Adipocyte (in vitro differentiated cells): ENCODE measurements around the gene NCOA1.

Experiments
- DNase-seq: peaks from one replicate; pipeline ENCODE4 v3.0.0-alpha.2; 2015; ENCODE audit warnings: low read depth
- H3K27me3 ChIP-seq: replicated peaks from 2 replicates; pipeline ENCODE4 v1.7.0; 2013; ENCODE audit warnings: mild to moderate bottlenecking, low read length, moderate library complexity; ENCODE audit not compliant: control insufficient read depth, insufficient read depth
- H3K36me3 ChIP-seq: 2 replicates; pipeline ENCODE4 v1.7.0; 2013; ENCODE audit warnings: low read length, mild to moderate bottlenecking, moderate library complexity; ENCODE audit not compliant: control insufficient read depth, insufficient read depth, severe bottlenecking
- H3K4me1 ChIP-seq: 2 replicates; pipeline ENCODE4 v1.7.0; 2013; ENCODE audit warnings: mild to moderate bottlenecking, low read length, moderate library complexity; ENCODE audit not compliant: control insufficient read depth, insufficient read depth
- H3K4me3 ChIP-seq: 2 replicates; pipeline ENCODE4 v1.7.0; 2013; ENCODE audit warnings: mild to moderate bottlenecking, low read length, moderate library complexity
- H3K9ac ChIP-seq: 2 replicates; pipeline ENCODE4 v1.7.0; 2013; ENCODE audit warnings: mild to moderate bottlenecking, low read length, moderate library complexity
- H3K9me3 ChIP-seq: 2 replicates; pipeline ENCODE4 v1.7.0; 2013; ENCODE audit warnings: mild to moderate bottlenecking, low read length, moderate library complexity; ENCODE audit not compliant: control insufficient read depth

Gene NCOA1

DNA sequence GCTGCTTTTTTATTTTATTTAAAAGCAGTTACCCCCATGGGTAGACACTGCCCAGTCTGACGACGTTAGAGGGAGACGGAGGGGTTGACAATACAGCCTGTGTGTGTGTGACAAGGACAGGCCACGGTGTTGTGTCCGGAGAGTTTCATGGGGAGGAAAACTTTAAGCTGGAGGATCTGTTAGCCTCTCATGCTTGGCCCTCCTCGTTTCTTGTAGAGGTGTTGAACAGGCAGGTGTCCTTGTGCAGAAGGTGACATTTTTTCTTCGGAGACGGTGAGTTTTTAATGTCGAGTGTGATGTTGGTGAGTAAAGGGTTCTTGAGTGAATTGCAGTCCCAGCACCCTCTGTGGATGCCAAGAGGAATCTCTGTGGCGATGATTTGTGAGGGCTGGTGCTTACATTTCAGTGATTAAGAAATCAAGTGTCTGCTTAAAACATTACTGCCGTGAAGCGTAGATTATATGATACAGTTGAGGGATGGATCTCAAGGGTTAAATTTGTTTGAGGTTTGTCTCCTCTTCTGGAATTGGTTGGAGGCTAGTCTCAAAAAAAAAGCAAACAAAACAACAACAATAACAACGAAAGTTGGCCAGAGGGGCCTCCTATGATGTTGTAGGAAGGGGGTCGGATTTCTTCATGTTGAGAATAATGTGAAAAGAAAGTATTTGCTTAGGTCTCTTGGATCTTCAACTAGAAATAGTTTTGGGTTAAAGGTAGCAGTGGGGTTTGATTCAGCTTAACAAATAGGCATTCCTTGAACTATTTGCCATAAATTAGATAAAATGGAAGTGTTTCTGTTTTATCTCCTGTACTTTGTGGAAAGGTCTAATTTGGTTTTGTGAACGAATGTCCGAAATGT is 1.6 kb downstream of the NCOA1 start:
- no peaks in the 10 kb centered on the region for H3K9me3 ChIP-seq
- no peaks in the 10 kb centered on the region for H3K27me3 ChIP-seq
- no peaks in the 10 kb centered on the region for H3K36me3 ChIP-seq
- H3K4me3 ChIP-seq: peak overlapping the region; percentile 87
- H3K4me1 ChIP-seq: peaks cover 22% of the 10 kb centered on the region
- H3K9ac ChIP-seq: peak overlapping the region; percentile 85
- DNase-seq: peak; percentile 50

DNA sequence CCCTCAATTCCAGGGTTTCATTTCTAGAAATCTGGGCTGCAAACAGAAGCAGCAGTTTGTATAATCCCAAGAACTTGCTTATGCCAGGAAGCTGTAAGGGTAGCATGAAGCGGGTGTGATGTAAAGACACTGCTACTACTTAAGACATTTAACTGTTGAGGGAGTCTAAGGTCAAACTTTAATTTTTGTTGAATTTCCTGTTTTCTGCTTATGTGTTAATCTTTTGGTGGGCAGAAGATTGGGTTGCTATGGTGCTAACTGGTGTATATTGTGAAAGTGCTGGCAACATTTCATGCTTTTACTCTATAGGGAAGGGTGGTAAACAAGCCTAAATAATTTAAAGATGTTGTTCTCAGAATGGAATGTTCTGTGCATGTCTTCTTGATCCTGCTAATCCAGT is 2.7 kb downstream of the NCOA1 start:
- no peaks in the 10 kb centered on the region for H3K9me3 ChIP-seq
- H3K4me1 ChIP-seq: peaks cover 22% of the 10 kb centered on the region
- peak; percentile 71 for DNase-seq
- H3K9ac ChIP-seq: no peak overlapping the region
- peak overlapping the region; percentile 87 for H3K4me3 ChIP-seq
- H3K36me3 ChIP-seq: no peaks in the 10 kb centered on the region
- H3K27me3 ChIP-seq: no peaks in the 10 kb centered on the region

DNA sequence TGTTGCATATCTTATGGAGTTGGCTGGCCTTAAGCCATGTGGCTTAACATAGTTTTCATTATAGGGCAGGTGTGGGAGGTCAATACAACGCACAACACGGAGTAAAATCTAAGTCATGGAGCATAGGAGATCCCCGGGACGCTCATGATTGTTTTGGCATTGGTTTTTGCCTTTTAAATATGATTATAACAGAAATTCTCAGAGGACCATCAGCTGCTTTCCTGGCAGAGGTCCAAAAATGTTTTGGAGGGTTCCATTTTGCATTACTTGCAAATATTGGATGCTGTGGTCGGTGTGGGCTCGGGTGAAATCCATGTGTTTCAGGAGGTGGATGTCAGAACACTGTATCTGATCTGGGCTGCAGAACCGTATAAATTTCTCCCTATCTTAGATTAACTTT is 3.4 kb downstream of the NCOA1 start:
- no peaks in the 10 kb centered on the region for H3K27me3 ChIP-seq

DNA sequence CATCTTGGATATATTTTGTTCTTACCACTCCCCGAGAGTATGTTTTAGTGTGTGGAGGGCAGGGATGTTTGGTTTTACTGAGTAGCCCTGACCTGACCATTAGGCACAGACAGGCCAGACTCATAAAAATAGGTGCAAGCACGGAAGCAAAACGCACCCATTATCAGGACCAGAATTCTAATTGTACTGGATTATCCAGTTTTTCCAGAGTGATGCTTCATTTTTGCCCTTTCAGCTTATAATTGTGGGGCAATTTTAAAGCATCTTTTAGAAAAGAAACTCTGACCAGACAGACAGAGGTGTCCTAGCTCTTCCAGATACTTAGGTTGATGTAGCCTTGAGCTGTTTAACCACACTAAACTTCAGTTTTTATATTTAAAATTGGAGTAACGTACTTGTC is 4.4 kb downstream of the NCOA1 start:
- Histone ChIP-seq H3K27me3 (no peaks in the 10 kb centered on the region), H3K36me3 (no peaks in the 10 kb centered on the region), H3K9me3 (no peaks in the 10 kb centered on the region), H3K4me1 (peaks cover 15% of the 10 kb centered on the region), H3K4me3 (no peak overlapping the region), H3K9ac (no peak overlapping the region)
- no peak for DNase-seq

More for the DNA sequence above, 3.4 kb downstream of the NCOA1 start:
- H3K4me3 ChIP-seq: no peak overlapping the region
- DNase-seq: no peak
- peaks cover 22% of the 10 kb centered on the region for H3K4me1 ChIP-seq
- no peak overlapping the region for H3K9ac ChIP-seq
- H3K9me3 ChIP-seq: no peaks in the 10 kb centered on the region
- no peaks in the 10 kb centered on the region for H3K36me3 ChIP-seq

DNA sequence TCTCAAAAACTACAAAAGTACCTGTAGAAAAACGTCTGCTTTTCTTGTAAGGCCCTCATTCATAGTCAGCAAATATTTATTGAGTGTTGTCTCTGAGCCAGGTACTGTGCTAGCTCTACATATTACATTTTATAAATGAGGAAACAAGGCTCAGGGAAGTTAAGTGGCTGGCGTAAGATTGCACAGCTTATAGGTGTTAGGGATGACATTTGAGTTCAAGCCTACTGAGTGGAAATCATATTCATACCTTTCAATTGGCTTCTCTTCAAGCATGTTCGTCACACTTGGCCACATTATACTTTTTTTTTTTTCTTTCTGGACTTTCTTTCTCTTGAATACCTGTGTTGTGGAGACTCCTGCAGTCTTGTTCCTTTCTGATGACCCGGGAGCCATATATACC is 5.9 kb downstream of the NCOA1 start:
- Histone ChIP-seq H3K4me3 (no peak overlapping the region), H3K9me3 (no peaks in the 10 kb centered on the region), H3K36me3 (no peaks in the 10 kb centered on the region), H3K4me1 (peaks cover 14% of the 10 kb centered on the region), H3K9ac (no peak overlapping the region), H3K27me3 (no peaks in the 10 kb centered on the region)
- DNase-seq: no peak

DNA sequence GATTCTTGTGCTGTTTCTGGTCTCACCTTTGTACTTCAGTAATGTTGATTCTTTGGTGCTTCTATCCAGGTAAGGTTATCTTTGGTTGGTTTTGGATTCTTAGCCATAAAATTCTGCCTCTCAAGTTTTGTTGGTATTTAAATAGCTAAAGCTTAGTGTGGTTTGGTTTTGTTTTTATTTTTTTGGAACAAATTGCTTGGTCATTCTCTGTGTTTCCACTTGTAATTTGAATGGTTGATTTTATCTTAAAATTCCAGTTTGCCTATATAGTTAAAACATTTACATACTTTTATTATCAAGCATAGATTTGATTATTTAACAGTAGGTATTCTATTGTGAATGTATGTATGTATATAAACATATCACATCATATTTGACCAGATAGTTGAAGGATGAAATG is 6.6 kb downstream of the NCOA1 start:
- Histone ChIP-seq H3K4me1 (peaks cover 13% of the 10 kb centered on the region), H3K9ac (no peak overlapping the region), H3K9me3 (no peaks in the 10 kb centered on the region), H3K36me3 (no peaks in the 10 kb centered on the region), H3K4me3 (no peak overlapping the region), H3K27me3 (no peaks in the 10 kb centered on the region)
- DNase-seq: no peak

DNA sequence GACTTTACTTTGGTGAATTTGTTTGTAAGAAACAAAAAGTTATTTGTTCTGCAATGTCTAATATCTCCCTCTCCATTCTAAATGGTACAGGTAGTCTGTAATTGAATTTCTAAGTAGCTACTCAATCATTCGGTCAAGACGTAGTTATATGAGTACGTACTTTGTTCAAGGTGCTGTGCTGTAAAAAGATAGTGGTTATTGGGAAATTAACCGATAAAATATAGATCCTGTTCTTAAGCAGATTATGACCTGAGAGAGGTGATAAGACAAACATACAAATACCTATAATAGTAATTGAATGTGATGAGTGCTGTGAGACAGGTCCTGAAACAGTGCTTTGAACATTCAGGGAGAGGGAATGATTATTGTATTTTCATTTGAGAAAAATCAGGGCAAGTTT is 7.1 kb downstream of the NCOA1 start:
- Histone ChIP-seq H3K9ac (no peak overlapping the region), H3K4me3 (no peak overlapping the region), H3K27me3 (no peaks in the 10 kb centered on the region), H3K4me1 (peaks cover 8% of the 10 kb centered on the region), H3K9me3 (no peaks in the 10 kb centered on the region), H3K36me3 (no peaks in the 10 kb centered on the region)
- DNase-seq: no peak

DNA sequence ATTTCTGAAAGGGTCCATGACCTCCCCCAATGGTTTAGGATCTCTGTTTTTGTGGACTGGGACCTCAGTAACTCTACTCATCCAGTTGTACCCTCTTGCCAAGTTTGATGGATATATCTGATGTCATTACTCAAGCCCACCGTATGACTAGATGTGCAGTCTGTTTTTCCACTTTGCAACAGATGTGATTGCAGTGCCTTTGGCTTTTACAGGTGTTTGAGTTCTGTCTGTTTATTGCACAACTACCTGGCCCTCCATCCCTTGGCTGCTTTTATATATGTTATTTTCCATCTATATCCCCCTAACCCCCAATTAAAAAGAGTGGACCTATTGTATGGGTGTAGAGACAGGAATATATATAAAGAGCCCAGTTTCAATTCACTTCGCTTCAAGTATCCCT is 10.8 kb downstream of the NCOA1 start:
- no peaks in the 10 kb centered on the region for H3K27me3 ChIP-seq
- no peak overlapping the region for H3K9ac ChIP-seq
- H3K4me1 ChIP-seq: no peaks in the 10 kb centered on the region
- no peak overlapping the region for H3K4me3 ChIP-seq
- no peak for DNase-seq
- no peaks in the 10 kb centered on the region for H3K9me3 ChIP-seq
- H3K36me3 ChIP-seq: no peaks in the 10 kb centered on the region

DNA sequence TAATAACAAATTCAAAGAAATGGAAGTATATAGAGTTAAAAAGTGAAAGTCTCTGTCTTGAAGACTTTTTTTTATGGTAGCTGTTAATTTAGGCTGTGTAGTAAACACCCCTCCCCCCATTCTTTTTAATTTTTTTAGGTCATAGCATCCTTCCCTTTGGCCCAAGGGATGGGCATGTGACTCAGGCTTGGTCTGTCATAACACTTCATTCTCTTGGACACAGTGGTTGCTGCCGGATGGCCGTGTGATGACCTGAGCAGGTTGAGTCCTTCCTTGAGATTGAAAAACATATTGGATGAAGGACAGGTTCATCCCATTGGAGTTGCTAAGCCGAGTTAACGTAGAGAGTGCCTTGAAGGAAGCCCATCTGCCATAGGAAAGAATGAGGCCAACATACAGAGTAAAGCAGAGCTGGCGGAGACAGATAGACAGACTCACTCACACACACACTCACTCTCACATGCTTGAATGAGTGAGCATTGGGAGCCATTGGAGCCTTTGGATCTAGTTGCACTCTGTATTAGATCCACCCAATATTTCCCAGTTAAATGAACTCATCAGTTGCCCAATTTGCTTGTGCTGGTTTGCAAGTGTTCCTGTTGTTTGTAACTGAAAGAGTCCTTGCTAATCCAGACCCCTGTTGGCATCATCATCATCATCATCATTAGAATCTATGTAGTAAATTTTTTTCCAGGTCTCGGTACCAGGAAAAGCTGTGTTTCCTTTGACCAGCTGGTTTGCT is 14.7 kb downstream of the NCOA1 start:
- Histone ChIP-seq H3K27me3 (no peaks in the 10 kb centered on the region), H3K4me1 (peaks cover 5% of the 10 kb centered on the region), H3K9me3 (no peaks in the 10 kb centered on the region), H3K9ac (no peak overlapping the region), H3K4me3 (no peak overlapping the region), H3K36me3 (no peaks in the 10 kb centered on the region)
- no peak for DNase-seq

DNA sequence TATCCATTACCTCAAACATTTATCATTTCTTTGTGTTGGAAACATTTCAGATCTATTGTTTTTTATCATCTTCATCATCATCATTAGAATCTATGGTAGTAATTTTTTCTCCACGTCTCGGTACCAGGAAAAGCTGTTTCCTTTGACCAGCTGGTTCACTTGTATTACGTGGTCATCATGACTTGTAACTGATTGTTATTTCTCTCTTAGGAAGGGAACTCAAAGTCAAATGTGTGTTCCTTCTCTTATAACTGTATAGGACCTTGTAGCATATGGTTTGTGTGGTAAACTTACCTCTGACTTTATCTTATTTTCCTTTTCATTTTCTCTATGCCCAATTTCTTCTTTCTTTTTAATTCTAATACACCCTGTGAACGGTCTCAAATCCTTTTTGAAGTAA is 16.5 kb downstream of the NCOA1 start:
- H3K27me3 ChIP-seq: no peaks in the 10 kb centered on the region

DNA sequence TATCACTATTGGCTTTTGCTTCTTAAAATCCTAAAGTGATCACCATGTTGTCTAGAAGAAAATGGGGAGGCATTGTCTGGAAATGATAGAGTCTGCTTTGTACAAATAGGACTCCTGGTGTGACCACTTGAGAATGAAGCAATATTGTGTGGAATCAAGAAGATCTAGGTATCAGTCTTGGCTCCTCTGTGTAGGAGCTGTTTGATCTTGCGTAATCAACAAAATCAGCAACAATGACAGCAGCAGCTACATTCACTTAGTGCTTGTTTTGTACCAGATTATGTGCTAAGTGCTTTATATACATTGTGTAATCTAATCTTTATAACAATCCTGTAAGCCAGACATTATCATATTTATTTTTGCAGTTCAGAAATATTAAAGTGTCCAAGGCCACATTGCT is 17.8 kb downstream of the NCOA1 start:
- no peaks in the 10 kb centered on the region for H3K36me3 ChIP-seq
- no peaks in the 10 kb centered on the region for H3K9me3 ChIP-seq
- peak; percentile 29 for DNase-seq
- no peak overlapping the region for H3K9ac ChIP-seq
- H3K4me1 ChIP-seq: peaks cover 28% of the 10 kb centered on the region
- no peak overlapping the region for H3K4me3 ChIP-seq
- H3K27me3 ChIP-seq: no peaks in the 10 kb centered on the region

More for the DNA sequence above, 16.5 kb downstream of the NCOA1 start:
- H3K36me3 ChIP-seq: no peaks in the 10 kb centered on the region
- no peak for DNase-seq
- H3K4me3 ChIP-seq: no peak overlapping the region
- no peak overlapping the region for H3K9ac ChIP-seq
- H3K9me3 ChIP-seq: no peaks in the 10 kb centered on the region
- H3K4me1 ChIP-seq: peaks cover 15% of the 10 kb centered on the region
